GM19397 (cell line): ENCODE measurements around the gene TTC3.
A peak's percentile ranks its signal among the peaks of the same experiment; 100 is the strongest.
"Not testable (repeated sequence)": the region's sequence is repeated elsewhere in the genome, so short reads cannot be mapped to it uniquely, and the experiment has no call there.

Experiments used
- ATAC-seq: cut with Tn5 transposase; IDR thresholded peaks from one replicate; pipeline ENCODE4 v1.9.1; 2021; ENCODE audit warnings: mild to moderate bottlenecking, moderate library complexity; ENCODE audit not compliant: unreplicated experiment

The TTC3 gene

GRCh38 chr21:37220981-37221664 is 148.1 kb downstream of the TTC3 start:
- peak; percentile 84 for ATAC-seq

- ATAC-seq, result not testable (repeated sequence)
These were observed 149.2 kb downstream of the TTC3 start for GRCh38 chr21:37222248-37222647.

- ATAC-seq, result no peak
These were observed 150.8 kb downstream of the TTC3 start for GRCh38 chr21:37223804-37224345.

GRCh38 chr21:37224861-37225839 is 152.1 kb downstream of the TTC3 start:
- no peak for ATAC-seq

GRCh38 chr21:37226041-37226920 is 153.2 kb downstream of the TTC3 start:
- ATAC-seq, result no peak

- ATAC-seq, result no peak
These were observed 154.3 kb downstream of the TTC3 start for GRCh38 chr21:37227071-37228002.

- ATAC-seq, result no peak
These were observed 154.9 kb downstream of the TTC3 start for GRCh38 chr21:37228003-37228400.

GRCh38 chr21:37230632-37231248 is 157.7 kb downstream of the TTC3 start:
- no peak for ATAC-seq

- ATAC-seq, result no peak
These were observed 158.2 kb downstream of the TTC3 start for GRCh38 chr21:37231249-37231645.

GRCh38 chr21:37231671-37232070 is 158.6 kb downstream of the TTC3 start:
- no peak for ATAC-seq

GRCh38 chr21:37232274-37233018 is 159.4 kb downstream of the TTC3 start:
- no peak for ATAC-seq

- ATAC-seq, result no peak
These were observed 160.6 kb downstream of the TTC3 start for GRCh38 chr21:37233551-37234146.

- ATAC-seq, result no peak
These were observed 164.3 kb downstream of the TTC3 start for GRCh38 chr21:37237346-37237745.

GRCh38 chr21:37237764-37238163 is 164.7 kb downstream of the TTC3 start:
- ATAC-seq, result no peak

- ATAC-seq, result no peak
These were observed 167.9 kb downstream of the TTC3 start for GRCh38 chr21:37240978-37241377.

GRCh38 chr21:37241426-37241825 is 168.4 kb downstream of the TTC3 start:
- no peak for ATAC-seq

- ATAC-seq, result no peak
These were observed 170.9 kb downstream of the TTC3 start for GRCh38 chr21:37243961-37244360.

- ATAC-seq, result no peak
These were observed 171.5 kb downstream of the TTC3 start for GRCh38 chr21:37244501-37245095.
